Measurements from ENCODE around the gene POTEI.
"Not testable (repeated sequence)": the region's sequence is repeated elsewhere in the genome, so short reads cannot be mapped to it uniquely, and the experiment has no call there.

DNA sequence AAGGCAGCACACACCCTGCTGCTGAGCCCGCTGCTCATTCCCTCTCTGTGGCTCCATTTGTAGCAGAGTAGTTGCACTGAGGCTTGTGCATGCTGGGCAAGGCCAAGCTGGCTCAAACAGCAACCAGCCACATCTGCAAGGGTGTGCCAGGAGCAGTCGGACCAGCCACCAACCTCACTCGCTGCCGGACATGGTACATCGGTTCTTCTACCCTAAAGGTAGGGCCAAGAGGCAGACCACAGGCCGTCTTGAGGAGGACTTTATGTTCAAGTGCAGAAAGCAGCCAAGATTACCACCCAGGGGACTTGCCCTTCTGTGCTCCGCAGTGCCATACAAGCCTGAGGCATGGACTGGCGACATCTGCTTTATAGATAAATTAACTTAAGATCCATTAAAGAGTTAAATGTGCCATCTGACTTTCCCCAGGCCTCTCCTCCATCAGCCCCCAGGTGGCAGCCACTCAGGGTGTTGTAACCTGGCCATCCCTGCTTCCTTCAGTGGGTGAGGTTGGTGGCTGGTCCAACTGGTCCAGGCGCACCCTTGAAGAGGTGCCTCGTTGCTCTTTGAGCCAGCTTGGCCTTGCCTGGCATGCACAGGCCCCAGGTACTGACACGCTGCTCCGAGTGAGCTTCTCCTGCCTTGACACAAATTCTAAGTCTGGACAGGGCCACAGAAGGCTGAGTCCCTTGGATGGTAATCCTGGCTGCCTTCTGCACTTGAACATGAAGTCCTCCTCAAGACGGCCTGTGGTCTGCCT lies 55.0 kb downstream of the POTEI start:
- not testable (repeated sequence) for TF ChIP-seq RARB (CRISPR knock-in tag; IDR thresholded peaks at IDR 0.05); CSDC2 (CRISPR knock-in tag; IDR thresholded peaks at IDR 0.05); ZNF70 (CRISPR knock-in tag; IDR thresholded peaks at IDR 0.05); BACH2 (CRISPR knock-in tag; IDR thresholded peaks at IDR 0.05; ENCODE audit: borderline replicate concordance); ZFP3 (CRISPR knock-in tag; IDR thresholded peaks at IDR 0.05); TCF4 (CRISPR knock-in tag; IDR thresholded peaks at IDR 0.05; ENCODE audit: borderline replicate concordance)

All from SK-N-SH treated with all-trans-retinoic acid at 6 μM for 48 hours (cell line).